GM12891 (cell line): ENCODE results near the gene LYRM4.

Experiments
- POLR2A ChIP-seq: IDR thresholded peaks from 2 replicates; pipeline ENCODE4 v1.6.1; 2011; ENCODE audit warnings: low read depth, low read length, control low read depth
- POLR2AphosphoS5 ChIP-seq: IDR thresholded peaks from 2 replicates; pipeline ENCODE4 v1.6.1; 2011; ENCODE audit warnings: low read depth, low read length, control low read depth
- TAF1 ChIP-seq: IDR thresholded peaks from 2 replicates; pipeline ENCODE4 v1.6.1; 2011; ENCODE audit warnings: low read depth, low read length, control low read depth

GRCh38 chr6:5286780-5287179, 26.0 kb upstream of the LYRM4 start:
- TF ChIP-seq POLR2A (no peak), POLR2AphosphoS5 (no peak), TAF1 (no peak)
